Measurements from ENCODE around the gene DIRAS3.
"Not testable (repeated sequence)": the region's sequence is repeated elsewhere in the genome, so short reads cannot be mapped to it uniquely, and the experiment has no call there.

DIRAS3 gene, protein sequence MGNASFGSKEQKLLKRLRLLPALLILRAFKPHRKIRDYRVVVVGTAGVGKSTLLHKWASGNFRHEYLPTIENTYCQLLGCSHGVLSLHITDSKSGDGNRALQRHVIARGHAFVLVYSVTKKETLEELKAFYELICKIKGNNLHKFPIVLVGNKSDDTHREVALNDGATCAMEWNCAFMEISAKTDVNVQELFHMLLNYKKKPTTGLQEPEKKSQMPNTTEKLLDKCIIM

DNA sequence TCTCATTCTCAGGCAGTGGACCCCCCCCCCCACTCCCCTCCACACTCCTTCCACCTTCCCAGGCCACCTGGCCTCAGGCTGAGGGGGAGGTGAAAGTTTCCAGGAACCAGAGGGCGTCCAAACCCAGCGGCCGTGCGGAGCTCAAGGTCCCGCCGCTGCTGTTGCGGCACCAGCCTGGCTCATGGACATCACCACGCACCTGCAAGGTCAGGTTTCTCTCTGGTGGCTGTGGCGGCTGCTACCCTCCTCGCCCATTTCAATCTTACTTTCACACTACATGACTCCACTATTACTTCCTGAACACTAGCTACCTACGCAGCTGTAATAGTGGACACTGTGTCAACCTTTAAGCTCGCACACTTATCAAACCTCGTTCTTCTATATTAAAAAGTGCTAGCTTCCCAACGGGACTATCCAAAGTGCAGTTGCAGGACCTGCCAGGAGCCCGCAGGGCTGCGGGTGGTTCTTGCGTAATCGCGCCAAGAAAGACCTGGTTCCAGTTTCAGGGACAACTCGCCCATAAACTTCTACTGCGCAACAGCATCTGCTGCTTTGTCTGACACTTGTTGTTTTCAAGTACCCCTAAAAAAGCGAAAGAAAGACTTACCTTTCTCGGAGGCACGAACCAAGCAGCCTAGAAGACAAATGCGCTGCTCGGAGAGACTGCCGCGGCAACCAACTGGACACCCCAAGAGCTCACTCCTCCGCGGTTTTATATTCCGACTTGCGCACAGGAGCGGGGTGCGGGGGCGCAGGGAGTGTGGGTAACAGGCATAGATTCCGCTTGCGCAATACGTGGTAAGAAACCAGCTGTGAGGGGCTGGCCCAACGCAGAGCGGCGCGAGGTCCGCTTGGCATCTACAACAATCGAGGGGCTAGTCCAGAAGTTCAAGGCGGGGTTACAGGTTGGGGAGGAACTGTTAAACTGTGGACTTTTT lies at the start of gene DIRAS3:
Gene DIRAS3 (minus strand): TSS at position 687 of the 938 bp plus-strand sequence. CDS start 3,330 bp downstream, outside the sequence.
- Histone ChIP-seq H3K4me3 (ENCODE audit: low read length) (no peak within 1 kb of the TSS), H3K9ac (ENCODE audit: low read length) (peak within 1 kb of the TSS; percentile 28), H3K36me3 (ENCODE audit: control insufficient read depth, insufficient read depth, low read length) (no peaks in the 10 kb centered on the region), H3K27me3 (ENCODE audit: control insufficient read depth, insufficient read depth, low read length) (peaks cover 15% of the 10 kb centered on the region), H3K4me1 (ENCODE audit: control insufficient read depth, insufficient read depth, low read length) (peaks cover 4% of the 10 kb centered on the region), H3K9me3 (ENCODE audit: control insufficient read depth, low read length) (no peaks in the 10 kb centered on the region)

DNA sequence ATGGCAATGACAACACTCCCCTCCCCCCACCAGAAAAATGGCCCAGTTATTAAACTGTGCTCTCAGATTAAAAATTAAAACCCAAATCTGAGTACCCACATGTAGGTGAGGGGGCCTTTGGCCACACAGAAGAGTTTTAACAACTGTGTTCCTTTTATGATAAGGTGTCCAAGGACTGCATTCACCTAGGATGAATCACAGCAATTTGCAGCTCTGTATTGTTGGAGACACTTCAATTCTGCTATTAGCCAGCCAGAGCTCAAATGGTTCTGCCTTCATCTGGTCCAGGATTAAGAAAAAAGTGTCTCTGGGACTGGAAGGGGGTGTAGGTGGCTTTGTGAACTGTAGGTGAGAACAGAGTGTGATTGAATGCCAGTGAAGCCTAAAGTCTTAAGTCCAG lies 43.3 kb upstream of the DIRAS3 start:
- H3K27me3 ChIP-seq (ENCODE audit: control insufficient read depth, insufficient read depth, low read length), result no peaks in the 10 kb centered on the region
- no peaks in the 10 kb centered on the region for H3K4me1 ChIP-seq (ENCODE audit: control insufficient read depth, insufficient read depth, low read length)
- H3K9ac ChIP-seq (ENCODE audit: low read length), result no peak overlapping the region
- no peaks in the 10 kb centered on the region for H3K36me3 ChIP-seq (ENCODE audit: control insufficient read depth, insufficient read depth, low read length)
- no peak overlapping the region for H3K4me3 ChIP-seq (ENCODE audit: low read length)
- no peaks in the 10 kb centered on the region for H3K9me3 ChIP-seq (ENCODE audit: control insufficient read depth, low read length)

DNA sequence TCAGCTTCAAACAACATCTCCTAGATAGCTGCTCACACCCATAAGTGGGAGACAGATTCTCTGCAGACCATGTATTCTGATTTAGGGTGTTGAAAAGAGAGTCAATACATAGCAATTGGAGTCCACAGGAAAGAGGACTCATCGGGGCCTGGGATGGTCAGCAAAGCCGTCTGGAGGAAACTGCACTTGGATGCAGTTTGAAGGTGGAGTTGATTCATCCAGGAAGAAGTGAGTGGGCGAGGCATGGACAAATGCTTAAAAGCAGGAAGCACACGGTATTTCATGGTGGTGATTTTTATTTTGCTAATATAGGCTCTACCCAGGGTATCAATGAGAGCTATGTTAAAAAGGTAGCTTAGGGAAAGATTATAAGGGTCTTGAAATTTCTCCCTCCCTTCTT lies 36.8 kb upstream of the DIRAS3 start:
- no peaks in the 10 kb centered on the region for H3K9me3 ChIP-seq (ENCODE audit: control insufficient read depth, low read length)
- H3K4me3 ChIP-seq (ENCODE audit: low read length), result no peak overlapping the region
- H3K27me3 ChIP-seq (ENCODE audit: control insufficient read depth, insufficient read depth, low read length), result no peaks in the 10 kb centered on the region
- no peaks in the 10 kb centered on the region for H3K36me3 ChIP-seq (ENCODE audit: control insufficient read depth, insufficient read depth, low read length)
- H3K4me1 ChIP-seq (ENCODE audit: control insufficient read depth, insufficient read depth, low read length), result no peaks in the 10 kb centered on the region
- H3K9ac ChIP-seq (ENCODE audit: low read length), result no peak overlapping the region

DNA sequence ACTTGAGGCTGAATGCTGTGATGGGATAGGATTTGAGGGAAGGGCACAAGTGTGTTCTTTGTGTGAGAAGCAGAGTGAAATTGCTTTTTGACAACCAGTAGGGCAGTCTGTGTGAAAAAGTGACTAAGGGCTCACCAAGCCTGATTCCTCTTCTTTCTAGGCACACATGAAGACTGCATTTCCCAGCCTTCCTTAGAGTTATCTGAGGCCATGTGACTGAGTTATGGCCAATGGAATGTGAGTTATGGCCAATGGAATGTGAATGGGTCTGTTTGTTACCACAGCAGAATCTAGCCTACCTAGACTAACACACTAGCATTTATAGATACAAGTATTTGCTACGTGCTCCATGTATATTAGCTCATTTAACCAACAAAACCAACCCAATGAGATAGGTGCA lies 35.3 kb upstream of the DIRAS3 start:
- Histone ChIP-seq H3K27me3 (ENCODE audit: control insufficient read depth, insufficient read depth, low read length) (no peaks in the 10 kb centered on the region), H3K9ac (ENCODE audit: low read length) (no peak overlapping the region), H3K4me3 (ENCODE audit: low read length) (no peak overlapping the region), H3K36me3 (ENCODE audit: control insufficient read depth, insufficient read depth, low read length) (no peaks in the 10 kb centered on the region), H3K9me3 (ENCODE audit: control insufficient read depth, low read length) (no peaks in the 10 kb centered on the region), H3K4me1 (ENCODE audit: control insufficient read depth, insufficient read depth, low read length) (no peaks in the 10 kb centered on the region)

DNA sequence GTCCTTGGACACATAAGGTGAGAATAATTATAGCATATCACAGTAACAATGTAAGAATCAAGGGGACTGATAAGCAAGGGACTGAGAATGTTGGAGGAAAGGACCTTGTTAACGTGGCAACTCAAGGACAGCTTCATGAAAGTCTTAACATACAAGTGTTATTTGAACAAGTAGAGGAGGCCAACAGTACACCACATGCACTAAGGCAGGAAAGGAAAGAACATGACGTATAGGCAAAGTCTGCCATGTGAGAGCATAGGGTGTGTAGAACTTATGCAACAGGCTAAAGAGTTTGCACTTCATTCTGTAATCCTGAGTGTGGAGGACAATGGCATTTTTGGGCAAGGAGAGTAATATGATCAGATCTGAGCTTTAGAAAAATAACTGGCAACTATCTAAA lies 33.3 kb upstream of the DIRAS3 start:
- H3K27me3 ChIP-seq (ENCODE audit: control insufficient read depth, insufficient read depth, low read length), result no peaks in the 10 kb centered on the region
- no peaks in the 10 kb centered on the region for H3K9me3 ChIP-seq (ENCODE audit: control insufficient read depth, low read length)
- no peaks in the 10 kb centered on the region for H3K36me3 ChIP-seq (ENCODE audit: control insufficient read depth, insufficient read depth, low read length)
- no peaks in the 10 kb centered on the region for H3K4me1 ChIP-seq (ENCODE audit: control insufficient read depth, insufficient read depth, low read length)
- H3K9ac ChIP-seq (ENCODE audit: low read length), result no peak overlapping the region
- H3K4me3 ChIP-seq (ENCODE audit: low read length), result no peak overlapping the region

DNA sequence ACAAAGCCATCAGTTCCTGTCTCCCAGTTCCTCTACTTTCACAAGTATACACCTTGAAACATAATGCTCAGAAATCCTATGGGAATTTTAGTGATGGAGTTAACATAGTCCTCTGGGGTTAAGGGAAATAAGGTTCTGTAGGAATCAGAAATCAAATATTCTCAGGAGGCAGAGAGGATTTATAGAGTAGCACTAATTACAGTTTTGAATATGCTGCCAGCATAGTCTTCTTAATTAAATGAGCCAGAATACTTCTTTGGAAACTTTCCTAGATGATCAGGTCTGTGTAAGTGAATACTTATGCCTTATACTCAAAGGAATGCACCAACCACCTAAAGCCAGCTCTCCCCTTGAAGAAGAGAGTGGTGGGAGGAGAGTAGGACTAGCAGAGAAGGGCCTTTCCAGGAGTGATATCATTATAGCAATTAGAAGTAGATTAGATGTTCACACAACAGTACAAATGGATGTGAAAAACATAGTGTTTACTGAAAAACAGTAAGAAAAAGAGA lies 31.4 kb upstream of the DIRAS3 start:
- Histone ChIP-seq H3K9ac (ENCODE audit: low read length) (no peak overlapping the region), H3K36me3 (ENCODE audit: control insufficient read depth, insufficient read depth, low read length) (no peaks in the 10 kb centered on the region), H3K4me3 (ENCODE audit: low read length) (no peak overlapping the region), H3K27me3 (ENCODE audit: control insufficient read depth, insufficient read depth, low read length) (no peaks in the 10 kb centered on the region), H3K9me3 (ENCODE audit: control insufficient read depth, low read length) (no peaks in the 10 kb centered on the region), H3K4me1 (ENCODE audit: control insufficient read depth, insufficient read depth, low read length) (no peaks in the 10 kb centered on the region)

DNA sequence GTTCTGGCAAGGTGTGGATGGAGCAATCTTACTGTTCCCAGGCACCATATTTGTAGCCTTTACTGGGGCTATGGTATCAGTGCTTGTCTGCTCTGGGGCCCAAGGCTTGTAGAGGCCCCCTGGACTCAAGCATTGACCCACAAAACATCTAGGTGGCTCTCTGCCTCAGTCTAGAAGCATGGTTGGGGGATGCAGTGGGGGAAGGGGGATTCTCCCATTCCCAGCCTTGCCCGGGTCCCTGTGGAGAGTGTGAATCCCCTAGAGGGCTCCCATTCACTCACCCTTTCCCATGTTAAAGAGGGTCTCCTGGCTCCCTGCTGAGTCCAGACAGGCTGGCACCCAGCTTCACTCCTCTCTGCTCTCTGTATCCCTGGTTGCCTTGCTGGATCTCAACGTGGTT lies 28.2 kb upstream of the DIRAS3 start:
- H3K36me3 ChIP-seq (ENCODE audit: control insufficient read depth, insufficient read depth, low read length), result no peaks in the 10 kb centered on the region
- no peaks in the 10 kb centered on the region for H3K9me3 ChIP-seq (ENCODE audit: control insufficient read depth, low read length)
- no peak overlapping the region for H3K4me3 ChIP-seq (ENCODE audit: low read length)
- no peak overlapping the region for H3K9ac ChIP-seq (ENCODE audit: low read length)
- no peaks in the 10 kb centered on the region for H3K4me1 ChIP-seq (ENCODE audit: control insufficient read depth, insufficient read depth, low read length)
- no peaks in the 10 kb centered on the region for H3K27me3 ChIP-seq (ENCODE audit: control insufficient read depth, insufficient read depth, low read length)

DNA sequence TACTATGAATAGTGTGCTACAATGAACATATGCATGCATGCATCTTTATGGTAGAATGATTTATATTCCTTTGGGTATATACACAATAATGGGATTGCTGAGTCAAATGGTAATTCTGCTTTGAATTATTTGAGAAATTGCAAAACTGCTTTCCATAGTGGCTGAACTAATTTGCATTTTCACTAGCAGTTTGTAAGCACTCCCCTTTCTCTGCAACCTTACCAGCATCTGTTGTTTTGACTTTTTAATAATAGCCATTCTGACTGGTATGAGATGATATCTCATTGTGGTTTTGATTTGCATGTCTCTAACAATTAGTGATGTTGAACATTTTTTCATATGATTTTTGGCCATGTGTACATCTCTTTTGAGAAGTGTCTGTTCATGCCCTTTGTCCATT lies 24.0 kb upstream of the DIRAS3 start:
- H3K9ac ChIP-seq (ENCODE audit: low read length), result no peak overlapping the region
- H3K4me1 ChIP-seq (ENCODE audit: control insufficient read depth, insufficient read depth, low read length), result no peaks in the 10 kb centered on the region
- H3K4me3 ChIP-seq (ENCODE audit: low read length), result no peak overlapping the region
- H3K9me3 ChIP-seq (ENCODE audit: control insufficient read depth, low read length), result no peaks in the 10 kb centered on the region
- no peaks in the 10 kb centered on the region for H3K27me3 ChIP-seq (ENCODE audit: control insufficient read depth, insufficient read depth, low read length)
- no peaks in the 10 kb centered on the region for H3K36me3 ChIP-seq (ENCODE audit: control insufficient read depth, insufficient read depth, low read length)

DNA sequence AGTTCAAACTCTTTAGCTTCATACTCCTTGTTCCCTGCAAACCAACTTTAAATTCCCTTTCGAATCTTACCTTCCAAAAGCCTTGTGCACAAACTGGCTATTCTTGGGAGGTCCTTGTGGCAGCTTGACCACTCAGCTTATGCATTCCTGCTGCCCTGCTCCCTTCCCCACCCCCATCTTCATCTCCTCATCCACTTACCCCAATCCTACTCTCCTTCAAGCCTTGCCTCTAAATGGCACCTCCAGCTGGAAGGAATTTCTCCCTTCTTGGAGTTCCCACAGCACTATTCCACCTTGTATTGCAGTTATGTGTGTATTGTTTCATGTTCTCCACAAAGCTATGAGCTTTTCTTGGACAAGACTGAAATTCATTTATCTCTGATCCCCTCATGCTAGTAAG lies 15.3 kb upstream of the DIRAS3 start:
- no peaks in the 10 kb centered on the region for H3K4me1 ChIP-seq (ENCODE audit: control insufficient read depth, insufficient read depth, low read length)
- no peak overlapping the region for H3K4me3 ChIP-seq (ENCODE audit: low read length)
- H3K9ac ChIP-seq (ENCODE audit: low read length), result no peak overlapping the region
- no peaks in the 10 kb centered on the region for H3K27me3 ChIP-seq (ENCODE audit: control insufficient read depth, insufficient read depth, low read length)
- H3K9me3 ChIP-seq (ENCODE audit: control insufficient read depth, low read length), result no peaks in the 10 kb centered on the region
- H3K36me3 ChIP-seq (ENCODE audit: control insufficient read depth, insufficient read depth, low read length), result no peaks in the 10 kb centered on the region

DNA sequence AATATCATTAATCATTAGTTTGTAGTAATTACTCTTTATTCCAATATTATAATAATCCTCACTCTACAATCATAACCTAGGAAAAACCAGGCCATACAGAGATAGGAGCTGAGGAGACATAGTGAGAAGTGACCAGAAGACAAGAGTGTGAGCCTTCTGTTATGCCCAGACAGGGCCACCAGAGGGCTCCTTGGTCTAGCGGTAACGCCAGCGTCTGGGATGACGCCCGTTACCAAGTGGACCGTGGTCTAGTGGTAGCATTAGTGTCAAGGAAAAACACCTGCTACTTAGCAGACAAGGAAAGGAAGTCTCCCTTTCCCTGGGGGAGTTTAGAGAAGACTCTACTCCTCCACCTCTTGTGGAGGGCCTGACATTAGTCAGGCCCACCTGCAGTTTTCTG lies 7.6 kb upstream of the DIRAS3 start:
- not testable (repeated sequence) for H3K27me3 ChIP-seq (ENCODE audit: control insufficient read depth, insufficient read depth, low read length); H3K4me1 ChIP-seq (ENCODE audit: control insufficient read depth, insufficient read depth, low read length); H3K4me3 ChIP-seq (ENCODE audit: low read length); H3K36me3 ChIP-seq (ENCODE audit: control insufficient read depth, insufficient read depth, low read length); H3K9me3 ChIP-seq (ENCODE audit: control insufficient read depth, low read length); H3K9ac ChIP-seq (ENCODE audit: low read length)

DNA sequence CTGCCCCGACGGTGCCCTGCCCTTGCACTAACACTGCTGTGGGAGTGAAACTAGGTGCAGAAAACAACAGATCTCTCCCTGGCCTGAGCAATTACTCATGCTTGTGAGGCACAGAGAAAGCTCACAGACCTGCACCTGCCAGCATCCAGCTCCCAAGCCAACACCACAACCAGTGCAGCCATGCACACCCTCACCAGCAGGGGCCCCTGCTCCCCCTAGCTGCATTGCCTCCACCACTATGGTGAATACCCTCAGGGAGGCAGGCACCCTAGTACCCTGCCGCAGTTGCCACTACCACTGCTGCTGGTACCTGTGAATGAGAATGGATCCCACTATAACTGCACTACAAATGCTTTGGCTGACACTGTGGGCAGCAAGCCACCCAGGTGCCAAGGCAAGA lies 7.1 kb upstream of the DIRAS3 start:
- H3K36me3 ChIP-seq (ENCODE audit: control insufficient read depth, insufficient read depth, low read length), result no peaks in the 10 kb centered on the region
- no peak overlapping the region for H3K9ac ChIP-seq (ENCODE audit: low read length)
- H3K9me3 ChIP-seq (ENCODE audit: control insufficient read depth, low read length), result no peaks in the 10 kb centered on the region
- H3K27me3 ChIP-seq (ENCODE audit: control insufficient read depth, insufficient read depth, low read length), result no peaks in the 10 kb centered on the region
- no peak overlapping the region for H3K4me3 ChIP-seq (ENCODE audit: low read length)
- no peaks in the 10 kb centered on the region for H3K4me1 ChIP-seq (ENCODE audit: control insufficient read depth, insufficient read depth, low read length)

DNA sequence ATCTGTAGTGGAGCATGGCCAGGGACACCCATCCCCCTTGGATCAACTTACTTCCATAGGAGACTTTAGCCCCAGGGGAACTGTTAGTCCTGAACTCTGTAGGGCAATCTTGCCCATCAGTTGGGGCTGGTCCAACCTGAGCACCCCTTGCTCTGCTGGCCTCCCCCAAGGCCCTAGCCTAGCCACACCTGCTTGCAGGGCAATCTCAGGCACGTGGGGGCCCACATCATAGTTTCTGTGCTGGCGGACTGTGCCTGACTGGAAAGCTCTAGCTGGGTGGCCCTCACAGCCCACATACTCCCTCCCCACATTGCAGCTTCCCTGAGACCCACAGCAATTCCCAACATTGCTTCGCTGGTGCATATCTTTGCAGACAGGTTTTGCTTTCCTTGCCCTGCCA lies 6.6 kb upstream of the DIRAS3 start:
- Histone ChIP-seq H3K4me1 (ENCODE audit: control insufficient read depth, insufficient read depth, low read length) (no peaks in the 10 kb centered on the region), H3K9ac (ENCODE audit: low read length) (no peak overlapping the region), H3K36me3 (ENCODE audit: control insufficient read depth, insufficient read depth, low read length) (no peaks in the 10 kb centered on the region), H3K9me3 (ENCODE audit: control insufficient read depth, low read length) (no peaks in the 10 kb centered on the region), H3K27me3 (ENCODE audit: control insufficient read depth, insufficient read depth, low read length) (no peaks in the 10 kb centered on the region), H3K4me3 (ENCODE audit: low read length) (no peak overlapping the region)
